ENCODE data around the gene TEX12. TPM values are rescaled to one million over a fixed set of nuclear protein-coding genes. Genes with fewer than 3 reads are reported as not detected.

Gene TEX12
- total RNA-seq, 1 experiment from 2014 or later: not detected

DNA sequence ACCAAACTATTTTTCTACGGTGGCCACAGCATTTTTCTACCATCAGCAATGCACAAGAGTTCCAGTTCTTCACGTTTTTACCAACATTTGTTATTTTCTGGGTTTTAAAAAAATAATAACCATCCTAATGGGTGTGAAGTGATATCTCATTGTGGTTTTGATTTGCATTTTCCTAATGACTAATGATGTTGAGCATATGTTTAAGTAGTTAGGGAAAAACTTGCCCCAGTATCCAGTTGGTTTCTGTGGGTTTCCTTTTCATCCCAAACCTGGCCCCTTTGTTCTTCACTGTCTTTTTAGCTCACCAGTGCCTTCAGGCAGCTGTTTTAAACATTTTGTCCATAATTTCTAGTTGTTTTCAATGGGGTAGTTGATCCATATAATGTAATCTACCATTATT lies 44.4 kb downstream of the TEX12 start:
- Histone ChIP-seq H3K27ac (ENCODE audit: low read length) (no peak overlapping the region), H3K4me1 (ENCODE audit: low read length) (no peaks in the 10 kb centered on the region), H3K79me2 (ENCODE audit: low read length) (no peaks in the 10 kb centered on the region), H3K36me3 (ENCODE audit: insufficient read depth, low read length) (no peaks in the 10 kb centered on the region), H3K4me3 (ENCODE audit: low read length) (no peak overlapping the region), H3K4me2 (ENCODE audit: low read depth, low read length, poor library complexity, severe bottlenecking) (no peak overlapping the region), H3K9me2 (replicated peaks; ENCODE audit: insufficient read depth, low read length) (no peaks in the 10 kb centered on the region), H4K20me1 (ENCODE audit: insufficient read depth, low read depth, low read length) (no peaks in the 10 kb centered on the region), H3K27me3 (ENCODE audit: low read length) (no peaks in the 10 kb centered on the region), H3K9ac (ENCODE audit: low read length) (no peak overlapping the region), H2AFZ (ENCODE audit: low read length) (no peak overlapping the region), H3K9me3 (ENCODE audit: low read length) (no peaks in the 10 kb centered on the region)
- no peak for DNase-seq

- H3K27ac ChIP-seq (ENCODE audit: low read length): no peak overlapping the region
- no peak overlapping the region for H3K9ac ChIP-seq (ENCODE audit: low read length)
- no peaks in the 10 kb centered on the region for H3K9me2 ChIP-seq (replicated peaks; ENCODE audit: insufficient read depth, low read length)
- H3K4me3 ChIP-seq (ENCODE audit: low read length): no peak overlapping the region
- no peak for DNase-seq
- no peak overlapping the region for H2AFZ ChIP-seq (ENCODE audit: low read length)
- no peaks in the 10 kb centered on the region for H3K4me1 ChIP-seq (ENCODE audit: low read length)
- no peaks in the 10 kb centered on the region for H3K27me3 ChIP-seq (ENCODE audit: low read length)
- H3K36me3 ChIP-seq (ENCODE audit: insufficient read depth, low read length): no peaks in the 10 kb centered on the region
- H3K79me2 ChIP-seq (ENCODE audit: low read length): no peaks in the 10 kb centered on the region
- H3K4me2 ChIP-seq (ENCODE audit: low read depth, low read length, poor library complexity, severe bottlenecking): no peak overlapping the region
- no peaks in the 10 kb centered on the region for H4K20me1 ChIP-seq (ENCODE audit: insufficient read depth, low read depth, low read length)
- H3K9me3 ChIP-seq (ENCODE audit: low read length): no peaks in the 10 kb centered on the region
These were observed 45.1 kb downstream of the TEX12 start for GRCh38 chr11:112212290-112212689.

DNA sequence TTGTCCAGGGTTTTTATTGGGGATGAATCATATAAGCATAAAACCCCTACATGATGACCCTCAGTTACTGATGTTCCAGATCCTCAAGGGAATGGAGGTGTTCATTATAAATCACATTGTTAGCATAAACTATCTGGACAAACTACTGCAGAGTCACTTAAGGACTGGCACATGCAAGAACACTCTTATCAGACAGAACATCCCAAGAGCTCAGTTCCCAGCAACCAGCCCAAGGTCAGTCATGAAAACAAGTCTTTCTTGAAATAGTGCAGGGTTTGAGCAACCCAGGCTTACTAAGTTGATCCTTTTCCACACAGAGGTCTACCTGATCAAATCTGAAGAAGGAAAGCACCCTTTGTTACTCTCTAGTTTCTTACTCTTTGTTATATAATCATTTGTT lies 45.5 kb downstream of the TEX12 start:
- H3K4me2 ChIP-seq (ENCODE audit: low read depth, low read length, poor library complexity, severe bottlenecking): no peak overlapping the region
- H3K9ac ChIP-seq (ENCODE audit: low read length): no peak overlapping the region
- no peaks in the 10 kb centered on the region for H3K36me3 ChIP-seq (ENCODE audit: insufficient read depth, low read length)
- no peak overlapping the region for H3K4me3 ChIP-seq (ENCODE audit: low read length)
- H3K9me2 ChIP-seq (replicated peaks; ENCODE audit: insufficient read depth, low read length): no peaks in the 10 kb centered on the region
- H4K20me1 ChIP-seq (ENCODE audit: insufficient read depth, low read depth, low read length): no peaks in the 10 kb centered on the region
- H3K79me2 ChIP-seq (ENCODE audit: low read length): no peaks in the 10 kb centered on the region
- H3K9me3 ChIP-seq (ENCODE audit: low read length): no peaks in the 10 kb centered on the region
- no peak overlapping the region for H2AFZ ChIP-seq (ENCODE audit: low read length)
- no peaks in the 10 kb centered on the region for H3K4me1 ChIP-seq (ENCODE audit: low read length)
- H3K27ac ChIP-seq (ENCODE audit: low read length): no peak overlapping the region
- no peaks in the 10 kb centered on the region for H3K27me3 ChIP-seq (ENCODE audit: low read length)
- no peak for DNase-seq

- Histone ChIP-seq H3K9me2 (replicated peaks; ENCODE audit: insufficient read depth, low read length) (no peaks in the 10 kb centered on the region), H3K27me3 (ENCODE audit: low read length) (no peaks in the 10 kb centered on the region), H4K20me1 (ENCODE audit: insufficient read depth, low read depth, low read length) (no peaks in the 10 kb centered on the region), H3K4me3 (ENCODE audit: low read length) (no peak overlapping the region), H3K4me2 (ENCODE audit: low read depth, low read length, poor library complexity, severe bottlenecking) (no peak overlapping the region), H2AFZ (ENCODE audit: low read length) (no peak overlapping the region), H3K4me1 (ENCODE audit: low read length) (no peaks in the 10 kb centered on the region), H3K36me3 (ENCODE audit: insufficient read depth, low read length) (no peaks in the 10 kb centered on the region), H3K27ac (ENCODE audit: low read length) (no peak overlapping the region), H3K79me2 (ENCODE audit: low read length) (no peaks in the 10 kb centered on the region), H3K9me3 (ENCODE audit: low read length) (no peaks in the 10 kb centered on the region), H3K9ac (ENCODE audit: low read length) (no peak overlapping the region)
- DNase-seq: no peak
These were observed 46.6 kb downstream of the TEX12 start for GRCh38 chr11:112213753-112214152.

GRCh38 chr11:112215621-112216020 lies 48.4 kb downstream of the TEX12 start:
- no peaks in the 10 kb centered on the region for H4K20me1 ChIP-seq (ENCODE audit: insufficient read depth, low read depth, low read length)
- H3K9me3 ChIP-seq (ENCODE audit: low read length): no peaks in the 10 kb centered on the region
- H3K27ac ChIP-seq (ENCODE audit: low read length): no peak overlapping the region
- H3K9ac ChIP-seq (ENCODE audit: low read length): no peak overlapping the region
- H3K4me3 ChIP-seq (ENCODE audit: low read length): no peak overlapping the region
- no peaks in the 10 kb centered on the region for H3K27me3 ChIP-seq (ENCODE audit: low read length)
- no peak for DNase-seq
- H3K4me2 ChIP-seq (ENCODE audit: low read depth, low read length, poor library complexity, severe bottlenecking): no peak overlapping the region
- no peak overlapping the region for H2AFZ ChIP-seq (ENCODE audit: low read length)
- H3K9me2 ChIP-seq (replicated peaks; ENCODE audit: insufficient read depth, low read length): no peaks in the 10 kb centered on the region
- no peaks in the 10 kb centered on the region for H3K36me3 ChIP-seq (ENCODE audit: insufficient read depth, low read length)
- no peaks in the 10 kb centered on the region for H3K4me1 ChIP-seq (ENCODE audit: low read length)
- H3K79me2 ChIP-seq (ENCODE audit: low read length): no peaks in the 10 kb centered on the region

- Histone ChIP-seq H3K27me3 (ENCODE audit: low read length) (no peaks in the 10 kb centered on the region), H3K36me3 (ENCODE audit: insufficient read depth, low read length) (no peaks in the 10 kb centered on the region), H3K4me3 (ENCODE audit: low read length) (no peak overlapping the region), H3K4me2 (ENCODE audit: low read depth, low read length, poor library complexity, severe bottlenecking) (no peak overlapping the region), H3K9ac (ENCODE audit: low read length) (no peak overlapping the region), H4K20me1 (ENCODE audit: insufficient read depth, low read depth, low read length) (no peaks in the 10 kb centered on the region), H2AFZ (ENCODE audit: low read length) (no peak overlapping the region), H3K9me2 (replicated peaks; ENCODE audit: insufficient read depth, low read length) (no peaks in the 10 kb centered on the region), H3K27ac (ENCODE audit: low read length) (no peak overlapping the region), H3K79me2 (ENCODE audit: low read length) (no peaks in the 10 kb centered on the region), H3K9me3 (ENCODE audit: low read length) (no peaks in the 10 kb centered on the region), H3K4me1 (ENCODE audit: low read length) (no peaks in the 10 kb centered on the region)
- no peak for DNase-seq
These were observed 49.5 kb downstream of the TEX12 start for GRCh38 chr11:112216561-112217105.

- Histone ChIP-seq H3K9me3 (ENCODE audit: low read length) (no peaks in the 10 kb centered on the region), H3K9me2 (replicated peaks; ENCODE audit: insufficient read depth, low read length) (no peaks in the 10 kb centered on the region), H3K4me2 (ENCODE audit: low read depth, low read length, poor library complexity, severe bottlenecking) (no peak overlapping the region), H3K4me3 (ENCODE audit: low read length) (no peak overlapping the region), H3K27ac (ENCODE audit: low read length) (no peak overlapping the region), H3K79me2 (ENCODE audit: low read length) (no peaks in the 10 kb centered on the region), H3K4me1 (ENCODE audit: low read length) (no peaks in the 10 kb centered on the region), H3K36me3 (ENCODE audit: insufficient read depth, low read length) (no peaks in the 10 kb centered on the region), H2AFZ (ENCODE audit: low read length) (no peak overlapping the region), H3K9ac (ENCODE audit: low read length) (no peak overlapping the region), H4K20me1 (ENCODE audit: insufficient read depth, low read depth, low read length) (no peaks in the 10 kb centered on the region), H3K27me3 (ENCODE audit: low read length) (no peaks in the 10 kb centered on the region)
- peak; percentile 79 for DNase-seq
These were observed 52.5 kb downstream of the TEX12 start for GRCh38 chr11:112219476-112220232.

GRCh38 chr11:112221274-112221835 lies 54.2 kb downstream of the TEX12 start:
- Histone ChIP-seq H3K4me2 (ENCODE audit: low read depth, low read length, poor library complexity, severe bottlenecking) (no peak overlapping the region), H3K9me2 (replicated peaks; ENCODE audit: insufficient read depth, low read length) (no peaks in the 10 kb centered on the region)

More at GRCh38 chr11:112221274-112221835, 54.2 kb downstream of the TEX12 start:
- H3K36me3 ChIP-seq (ENCODE audit: insufficient read depth, low read length): no peaks in the 10 kb centered on the region
- no peaks in the 10 kb centered on the region for H3K79me2 ChIP-seq (ENCODE audit: low read length)
- no peak overlapping the region for H2AFZ ChIP-seq (ENCODE audit: low read length)
- no peak overlapping the region for H3K27ac ChIP-seq (ENCODE audit: low read length)
- H3K27me3 ChIP-seq (ENCODE audit: low read length): no peaks in the 10 kb centered on the region
- H3K4me3 ChIP-seq (ENCODE audit: low read length): no peak overlapping the region
- no peaks in the 10 kb centered on the region for H4K20me1 ChIP-seq (ENCODE audit: insufficient read depth, low read depth, low read length)
- DNase-seq: no peak
- H3K9me3 ChIP-seq (ENCODE audit: low read length): no peaks in the 10 kb centered on the region
- H3K9ac ChIP-seq (ENCODE audit: low read length): no peak overlapping the region
- H3K4me1 ChIP-seq (ENCODE audit: low read length): no peaks in the 10 kb centered on the region; the same call in 1 of the 2 replicates

Measured in Karpas-422 (cell line).